Ovary (tissue), 9 donors: ENCODE data around the gene GLP1R. TPM values are rescaled to one million over a fixed set of nuclear protein-coding genes. Genes with fewer than 3 reads are reported as not detected.

Experiments used
- DNase-seq, 5 donors: peaks; one replicate each; pipeline ENCODE4 v3.0.0-alpha.2; 2019 to 2020
- H3K27ac ChIP-seq, 2 donors: fragments of 200-600 bp; one replicate each; pipeline versions ENCODE4 v1.5.1 to v1.8.0; 2019 to 2022
- H3K27me3 ChIP-seq: fragments of 200-600 bp; one replicate; pipeline ENCODE4 v1.8.0; 2022
- H3K36me3 ChIP-seq: fragments of 200-600 bp; sonication (generic); one replicate; pipeline ENCODE4 v1.5.1; 2019
- H3K4me1 ChIP-seq: one replicate; pipeline ENCODE4 v1.8.1; 2013; ENCODE audit warnings: mild to moderate bottlenecking, moderate library complexity; ENCODE audit not compliant: insufficient read depth
- H3K4me3 ChIP-seq: fragments of 200-600 bp; sonication (generic); one replicate; pipeline ENCODE4 v1.5.1; 2017
- H3K9me3 ChIP-seq, 2 donors: fragments of 200-600 bp in 1 of 2; sonication (generic) in 1 of 2; one replicate each; pipeline versions ENCODE4 v1.5.1 to v1.8.1; 2013 to 2019; ENCODE audit warnings: mild to moderate bottlenecking in 1 of 2, moderate library complexity in 1 of 2
- CTCF ChIP-seq, 3 donors: fragments of 450-650 bp in 2 of 3; fragments of 200-600 bp in 1 of 3; IDR thresholded peaks; one replicate each; pipeline versions ENCODE4 v1.5.1 to v1.8.0; 2016 to 2022; ENCODE audit warnings: antibody characterized with exemption in 3 of 3, mild to moderate bottlenecking in 1 of 3
- EP300 ChIP-seq: sonication (generic); formaldehyde crosslinking; IDR thresholded peaks from one replicate; pipeline ENCODE4 v1.6.1; 2017; ENCODE audit warnings: antibody characterized with exemption
- POLR2A ChIP-seq: fragments of 450-650 bp; IDR thresholded peaks from one replicate; pipeline ENCODE4 v1.6.1; 2017; ENCODE audit warnings: antibody characterized with exemption, mild to moderate bottlenecking, moderate library complexity
- WGBS, 3 donors: extraction: QIAGEN DNeasy Blood & Tissue Kit in 1 of 3; methylation state at CpG; one replicate each; pipeline versions ENCODE4 v1.1.5 to v1.1.7; 2013 to 2017; 5-methylcytosine and 5-hydroxymethylcytosine counted together
- intact Hi-C, 4 donors: fragments of 100-400 bp; cut with DNase I; formaldehyde crosslinking; loops; one replicate each; pipeline versions ENCODE4 v1.11.0 to v1.15.1; 2022 to 2023
- polyA plus RNA-seq, 2 donors: library from polyadenylated mRNA; stranded (reverse); fragments of 200-250 nt in 1 of 2; fragments of 350-450 nt in 1 of 2; fragmentation: Illumina TruSeq in 1 of 2; extraction: RNeasy Lipid Tissue Mini Kit (QIAGEN cat#74804) in 1 of 2; gene quantifications; one replicate each; pipeline ENCODE4 v1.2.3, GENCODE V29; 2013 to 2014
- total RNA-seq, 7 donors: library from RNA; depleted of rRNA in 2 of 7; stranded (reverse); fragments of >200 nt in 2 of 7; fragmentation: NEBNext Ultra II Directional in 3 of 7; extraction: Animal tissue kit (Norgen Biotek cat#: 25700) in 3 of 7; gene quantifications; one replicate each; pipeline versions ENCODE4 v1.1.0 to v1.2.4, GENCODE V29; 2016 to 2023
- donor health status: DM: no; HTN: no; CAD: no; lungs with moderate emphysema.
- donor health status: DM: no; HTN: no; CAD: no.
- donor health status: Bipolar disorder and iron deficiency.
- donor health status: DM: yes; HTN: yes; CAD: no.
- donor health status: DM: no; HTN: no; CAD: no.
- donor health status: DM: yes; HTN: yes; CAD: no.

GLP1R gene
- total and polyA plus RNA-seq, 9 donors, result 0.08 TPM; not detected in 8

- H3K36me3 ChIP-seq, result no peaks in the 10 kb centered on the region
- H3K4me3 ChIP-seq, result no peak overlapping the region
- WGBS, 3 donors, result 19 to 37% (median 31%) methylated on average over 1 of the region's 1 CpG
- TF ChIP-seq EP300, result no peak
- no peak for TF ChIP-seq CTCF (IDR thresholded peaks at IDR 0.05)
- no peak for TF ChIP-seq POLR2A
- H3K9me3 ChIP-seq, result no peaks in the 10 kb centered on the region
- H3K27me3 ChIP-seq, result no peaks in the 10 kb centered on the region
- H3K4me1 ChIP-seq, result no peaks in the 10 kb centered on the region
- H3K27ac ChIP-seq, result no peak overlapping the region
- intact Hi-C loops, result no loop called here
- no peak for DNase-seq
These were observed 43.5 kb downstream of the GLP1R start for GRCh38 chr6:39092124-39092523.

DNA sequence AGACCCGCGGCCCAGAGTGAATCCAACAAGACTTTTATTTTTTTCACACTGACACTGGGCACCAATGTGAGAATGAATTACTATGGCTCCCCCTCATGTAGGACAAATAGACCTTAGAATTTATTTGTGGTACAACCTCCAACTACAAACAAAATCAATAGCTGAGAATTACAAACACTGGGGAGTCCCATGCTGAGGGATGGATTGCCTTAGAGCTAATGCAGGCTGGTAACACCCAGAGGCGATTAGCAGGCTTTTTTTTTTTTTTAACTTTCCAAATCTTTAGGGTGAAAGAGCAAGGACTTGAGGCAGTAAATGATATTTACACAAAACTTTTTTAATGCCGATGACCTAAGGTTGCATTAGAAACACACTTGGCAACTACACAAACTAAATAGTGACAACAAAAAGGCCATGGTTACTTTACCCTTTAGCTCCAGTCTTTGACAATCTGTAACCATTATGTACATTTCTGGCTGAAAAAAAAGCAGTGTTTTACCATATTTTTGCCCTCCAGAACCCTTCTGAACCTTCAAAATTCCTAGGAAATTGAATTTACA is 44.6 kb downstream of the GLP1R start:
- TF ChIP-seq EP300 (no peak), CTCF (IDR thresholded peaks at IDR 0.05) (no peak), POLR2A (no peak)
- Histone ChIP-seq H3K36me3 (no peaks in the 10 kb centered on the region), H3K9me3 (no peaks in the 10 kb centered on the region), H3K27me3 (no peaks in the 10 kb centered on the region), H3K4me1 (no peaks in the 10 kb centered on the region), H3K27ac (no peak overlapping the region), H3K4me3 (no peak overlapping the region)
- intact Hi-C loops, result no loop called here
- WGBS, 3 donors, result 84 to 90% (median 89%) methylated on average over 4 of the region's 4 CpGs
- DNase-seq, result no peak

- no peak for TF ChIP-seq EP300
- no peak for TF ChIP-seq POLR2A
- no peak for TF ChIP-seq CTCF (IDR thresholded peaks at IDR 0.05)
- no peak for DNase-seq
These were observed 47.0 kb downstream of the GLP1R start for GRCh38 chr6:39095578-39095977.

GRCh38 chr6:39100358-39100757 is 51.8 kb downstream of the GLP1R start:
- H3K4me3 ChIP-seq, result no peak overlapping the region
- intact Hi-C loops, result loop anchor here in 2 of 4 donors (2.0 to 10.0 kb wide), 2 partner anchors 20 to 114 kb away; no protein-coding TSS in a partner anchor
- H3K36me3 ChIP-seq, result no peaks in the 10 kb centered on the region
- 73 to 88% (median 74%) methylated on average over 3 of the region's 3 CpGs for WGBS, 3 donors
- H3K27ac ChIP-seq, result no peak overlapping the region
- peaks cover 2% of the 10 kb centered on the region for H3K4me1 ChIP-seq
- TF ChIP-seq POLR2A (no peak), CTCF (IDR thresholded peaks at IDR 0.05) (no peak), EP300 (no peak)
- no peak for DNase-seq
- no peaks in the 10 kb centered on the region for H3K9me3 ChIP-seq
- H3K27me3 ChIP-seq, result no peaks in the 10 kb centered on the region

More at GRCh38 chr6:39095578-39095977, 47.0 kb downstream of the GLP1R start:
- Histone ChIP-seq H3K36me3 (no peaks in the 10 kb centered on the region), H3K27ac (no peak overlapping the region), H3K9me3 (no peaks in the 10 kb centered on the region), H3K4me1 (no peaks in the 10 kb centered on the region), H3K4me3 (no peak overlapping the region), H3K27me3 (no peaks in the 10 kb centered on the region)
- intact Hi-C loops, result no loop called here
